ENCODE data around the gene SPRY4. TPM values are rescaled to one million over a fixed set of nuclear protein-coding genes. Genes with fewer than 3 reads are reported as not detected.

Gene SPRY4
- total RNA-seq, 1 experiment from 2014 or later, result 7.7 TPM

DNA sequence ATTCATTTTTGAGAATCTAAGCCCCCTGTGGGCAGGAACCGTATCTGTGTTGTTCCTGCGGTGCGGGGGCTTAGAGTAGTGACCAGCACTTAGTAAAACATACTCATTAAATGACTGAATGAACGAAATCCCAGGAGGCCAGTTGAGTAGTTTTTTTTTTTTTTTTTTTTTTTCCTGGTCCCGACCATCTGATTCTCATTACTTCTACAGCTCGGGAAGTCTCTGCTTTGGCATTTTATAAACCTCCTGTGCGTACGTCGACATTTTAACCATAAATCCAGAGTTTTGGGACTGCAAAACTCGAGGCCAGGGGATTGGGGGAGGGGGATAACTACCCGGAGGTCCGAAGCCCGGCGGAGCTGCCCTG, 31.5 kb upstream of the SPRY4 start:
- H3K9me3 ChIP-seq, result no peaks in the 10 kb centered on the region
- BruUV-seq (replicated peaks), result no TSS peak
- Mint-ChIP-seq H3K27me3 (ENCODE audit: insufficient read depth, unreplicated experiment) (no peaks in the 10 kb centered on the region), H3K4me3 (ENCODE audit: unreplicated experiment) (peak overlapping the region; percentile 71), H3K27ac (ENCODE audit: unreplicated experiment) (peak overlapping the region; percentile 32), H3K9me3 (ENCODE audit: unreplicated experiment) (no peaks in the 10 kb centered on the region), H3K36me3 (ENCODE audit: insufficient read depth, unreplicated experiment) (peaks cover 4% of the 10 kb centered on the region), H3K4me1 (ENCODE audit: low read depth, unreplicated experiment) (peaks cover 15% of the 10 kb centered on the region)
- H3K4me1 ChIP-seq, result peaks cover 28% of the 10 kb centered on the region
- H3K27me3 ChIP-seq (replicated peaks; ENCODE audit: control insufficient read depth, insufficient read depth, low read length), result no peaks in the 10 kb centered on the region
- peak overlapping the region; percentile 76 for H3K4me3 ChIP-seq (ENCODE audit: low read depth, low read length)
- no peaks in the 10 kb centered on the region for H3K36me3 ChIP-seq (ENCODE audit: control insufficient read depth, insufficient read depth, low read length)
- TF ChIP-seq, protein P1, sequence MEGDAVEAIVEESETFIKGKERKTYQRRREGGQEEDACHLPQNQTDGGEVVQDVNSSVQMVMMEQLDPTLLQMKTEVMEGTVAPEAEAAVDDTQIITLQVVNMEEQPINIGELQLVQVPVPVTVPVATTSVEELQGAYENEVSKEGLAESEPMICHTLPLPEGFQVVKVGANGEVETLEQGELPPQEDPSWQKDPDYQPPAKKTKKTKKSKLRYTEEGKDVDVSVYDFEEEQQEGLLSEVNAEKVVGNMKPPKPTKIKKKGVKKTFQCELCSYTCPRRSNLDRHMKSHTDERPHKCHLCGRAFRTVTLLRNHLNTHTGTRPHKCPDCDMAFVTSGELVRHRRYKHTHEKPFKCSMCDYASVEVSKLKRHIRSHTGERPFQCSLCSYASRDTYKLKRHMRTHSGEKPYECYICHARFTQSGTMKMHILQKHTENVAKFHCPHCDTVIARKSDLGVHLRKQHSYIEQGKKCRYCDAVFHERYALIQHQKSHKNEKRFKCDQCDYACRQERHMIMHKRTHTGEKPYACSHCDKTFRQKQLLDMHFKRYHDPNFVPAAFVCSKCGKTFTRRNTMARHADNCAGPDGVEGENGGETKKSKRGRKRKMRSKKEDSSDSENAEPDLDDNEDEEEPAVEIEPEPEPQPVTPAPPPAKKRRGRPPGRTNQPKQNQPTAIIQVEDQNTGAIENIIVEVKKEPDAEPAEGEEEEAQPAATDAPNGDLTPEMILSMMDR (IDR thresholded peaks at IDR 0.05; ENCODE audit: insufficient read depth in 1 of 2, low read depth in 1 of 2, low read length in 1 of 2, severe bottlenecking in 1 of 2, unreplicated experiment in 1 of 2), result no peak
- POLR2A ChIA-PET, result no interaction called here
- CTCF ChIA-PET, result interaction anchor here (0.7 kb wide), 2 partner anchors 14 to 308 kb away, joined by 3 to 4 read pairs; no protein-coding TSS in a partner anchor
- intact Hi-C loops (cut with micrococcal nuclease; ENCODE audit: unreplicated experiment), result loop anchor here (2.0 kb wide), 2 partner anchors 32 to 192 kb away; partner anchors contain the start of gene SPRY4
- DNase-seq, result no peak

GRCh38 chr5:142353071-142353472, 28.3 kb upstream of the SPRY4 start:
- POLR2A ChIA-PET, result no interaction called here
- no peak overlapping the region for H3K27ac Mint-ChIP-seq (ENCODE audit: unreplicated experiment)
- no peaks in the 10 kb centered on the region for H3K27me3 Mint-ChIP-seq (ENCODE audit: insufficient read depth, unreplicated experiment)
- Histone ChIP-seq H3K36me3 (ENCODE audit: control insufficient read depth, insufficient read depth, low read length) (no peaks in the 10 kb centered on the region), H3K4me1 (peaks cover 10% of the 10 kb centered on the region; the same call in 1 of the 2 replicates), H3K9me3 (0 out of 2 replicates have a peak, but pooled peaks cover 2% of the 10 kb centered on the region), H3K27me3 (replicated peaks; ENCODE audit: control insufficient read depth, insufficient read depth, low read length) (no peaks in the 10 kb centered on the region), H3K4me3 (ENCODE audit: low read depth, low read length) (no peak overlapping the region)
- intact Hi-C loops (cut with micrococcal nuclease; ENCODE audit: unreplicated experiment), result no loop called here
- BruUV-seq (replicated peaks), result no TSS peak
- H3K4me1 Mint-ChIP-seq (ENCODE audit: low read depth, unreplicated experiment), result no peaks in the 10 kb centered on the region
- CTCF ChIA-PET, result no interaction called here
- no peaks in the 10 kb centered on the region for H3K9me3 Mint-ChIP-seq (ENCODE audit: unreplicated experiment)
- no peak overlapping the region for H3K4me3 Mint-ChIP-seq (ENCODE audit: unreplicated experiment)
- no peak for DNase-seq
- TF ChIP-seq, protein P1 (IDR thresholded peaks at IDR 0.05; ENCODE audit: insufficient read depth in 1 of 2, low read depth in 1 of 2, low read length in 1 of 2, severe bottlenecking in 1 of 2, unreplicated experiment in 1 of 2), result no peak
- H3K36me3 Mint-ChIP-seq (ENCODE audit: insufficient read depth, unreplicated experiment), result peaks cover 4% of the 10 kb centered on the region

GRCh38 chr5:142350021-142350420, 25.2 kb upstream of the SPRY4 start:
- intact Hi-C loops (cut with micrococcal nuclease; ENCODE audit: unreplicated experiment), result no loop called here
- no peaks in the 10 kb centered on the region for H3K27me3 Mint-ChIP-seq (ENCODE audit: insufficient read depth, unreplicated experiment)
- no peaks in the 10 kb centered on the region for H3K4me1 Mint-ChIP-seq (ENCODE audit: low read depth, unreplicated experiment)
- no TSS peak for BruUV-seq (replicated peaks)
- DNase-seq, result no peak
- 0 out of 2 replicates have a peak, but pooled peaks cover 5% of the 10 kb centered on the region for H3K4me1 ChIP-seq
- H3K36me3 ChIP-seq (ENCODE audit: control insufficient read depth, insufficient read depth, low read length), result no peaks in the 10 kb centered on the region
- no peak overlapping the region for H3K4me3 Mint-ChIP-seq (ENCODE audit: unreplicated experiment)
- peaks cover 4% of the 10 kb centered on the region for H3K36me3 Mint-ChIP-seq (ENCODE audit: insufficient read depth, unreplicated experiment)
- H3K4me3 ChIP-seq (ENCODE audit: low read depth, low read length), result no peak overlapping the region
- peaks cover 12% of the 10 kb centered on the region for H3K9me3 ChIP-seq
- no peaks in the 10 kb centered on the region for H3K27me3 ChIP-seq (replicated peaks; ENCODE audit: control insufficient read depth, insufficient read depth, low read length)
- TF ChIP-seq, protein P1 (IDR thresholded peaks at IDR 0.05; ENCODE audit: insufficient read depth in 1 of 2, low read depth in 1 of 2, low read length in 1 of 2, severe bottlenecking in 1 of 2, unreplicated experiment in 1 of 2), result no peak
- CTCF ChIA-PET, result no interaction called here
- H3K27ac Mint-ChIP-seq (ENCODE audit: unreplicated experiment), result no peak overlapping the region
- H3K9me3 Mint-ChIP-seq (ENCODE audit: unreplicated experiment), result peaks cover under 1% of the 10 kb centered on the region
- POLR2A ChIA-PET, result no interaction called here
